Gastrocnemius medialis (tissue), 4 donors: ENCODE data around the gene PATZ1. TPM values are rescaled to one million over a fixed set of nuclear protein-coding genes. Genes with fewer than 3 reads are reported as not detected.
"Not testable (repeated sequence)": the region's sequence is repeated elsewhere in the genome, so short reads cannot be mapped to it uniquely, and the experiment has no call there.

Experiments used
- ATAC-seq, 2 donors: fragments of 150-250 bp; one replicate each; pipeline ENCODE4 v1.9.1; 2016
- DNase-seq, 2 donors: peaks; one replicate each; pipeline ENCODE4 v3.0.0-alpha.2; 2019
- H3K27ac ChIP-seq, 4 donors: fragments of 200-600 bp; sonication (generic); 1 replicate in 1 of 4; 2 replicates in 3 of 4; pipeline ENCODE4 v1.5.1; 2016 to 2018; ENCODE audit warnings: mild to moderate bottlenecking in 2 of 4, moderate library complexity in 1 of 4
- H3K27me3 ChIP-seq, 3 donors: fragments of 200-600 bp; sonication (generic) in 2 of 3; 1 replicate in 1 of 3; 2 replicates in 2 of 3; pipeline versions ENCODE4 v1.5.1 to v1.6.0; 2016 to 2019; ENCODE audit warnings: mild to moderate bottlenecking in 1 of 3, moderate library complexity in 1 of 3
- H3K36me3 ChIP-seq, 2 donors: fragments of 200-600 bp; sonication (generic) in 1 of 2; one replicate each; pipeline ENCODE4 v1.5.1; 2017 to 2018
- H3K4me1 ChIP-seq, 2 donors: fragments of 200-600 bp; sonication (generic) in 1 of 2; one replicate each; pipeline ENCODE4 v1.5.1; 2016 to 2017; ENCODE audit warnings: mild to moderate bottlenecking in 2 of 2
- H3K4me3 ChIP-seq, 4 donors: fragments of 200-600 bp; sonication (generic) in 3 of 4; 1 replicate in 1 of 4; 2 replicates in 3 of 4; pipeline ENCODE4 v1.5.1; 2016 to 2019; ENCODE audit warnings: mild to moderate bottlenecking in 2 of 4
- H3K9me3 ChIP-seq, 3 donors: fragments of 200-600 bp; sonication (generic) in 2 of 3; 1 replicate in 1 of 3; 2 replicates in 2 of 3; pipeline ENCODE4 v1.5.1; 2016 to 2019
- POLR2A ChIP-seq, 2 donors: fragments of 450-650 bp; IDR thresholded peaks; one replicate each; pipeline ENCODE4 v1.6.1; 2017; ENCODE audit warnings: antibody characterized with exemption in 2 of 2, mild to moderate bottlenecking in 2 of 2, moderate library complexity in 2 of 2
- in situ Hi-C, 4 donors: fragments of 200-750 bp; cut with MboI; loops; one replicate each; pipeline versions ENCODE4 v1.15.0 to v1.8.0; 2017; ENCODE audit warnings: low sequenced_read_pairs in 4 of 4
- intact Hi-C: fragments of 100-400 bp; cut with DNase I; formaldehyde crosslinking; loops from one replicate; pipeline ENCODE4 v1.15.1; 2023; ENCODE audit warnings: low total_unique reads
- total RNA-seq, 4 donors: library from RNA; depleted of rRNA; stranded (reverse); fragments of >200 nt; gene quantifications; one replicate each; pipeline versions ENCODE4 v1.1.0 to v1.2.3, GENCODE V29; 2016
- TF ChIP-seq, protein P1 (sequence below), 5 experiments: fragments of 450-650 bp in 3 of 5; fragments of 200-600 bp in 2 of 5; sonication (generic) in 2 of 5; IDR thresholded peaks in 4 of 5; conservative IDR thresholded peaks in 1 of 5; 1 replicate in 4 of 5; 2 replicates in 1 of 5; pipeline ENCODE4 v1.5.1; 2016 to 2019; ENCODE audit warnings: antibody characterized with exemption in 5 of 5, mild to moderate bottlenecking in 3 of 5, moderate library complexity in 3 of 5

PATZ1 gene
- total RNA-seq, 4 donors from 2014 or later = 8.4 to 11.5 (median 9.2) TPM

DNA sequence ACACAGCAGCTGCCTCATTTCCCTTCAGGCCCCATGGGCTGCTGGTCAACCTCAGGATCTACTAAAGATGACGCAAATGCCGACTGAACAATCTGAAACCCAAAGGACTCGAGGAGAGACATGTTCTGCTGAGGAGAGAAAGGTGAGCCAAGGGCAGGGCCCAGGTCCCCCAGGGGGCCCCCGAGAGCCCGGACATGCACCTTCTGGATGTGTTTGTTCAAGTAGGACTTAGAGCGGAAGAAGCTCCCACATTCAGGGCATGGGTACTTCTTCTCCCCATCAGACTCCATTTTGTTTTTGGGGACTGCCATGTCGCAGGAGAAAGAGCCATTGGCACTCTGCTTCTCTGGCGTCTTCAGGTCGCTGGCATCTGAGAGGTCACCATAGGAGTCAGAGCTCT is 19.3 kb downstream of the PATZ1 start:
- Histone ChIP-seq H3K36me3 (peaks cover 0 to 38% of the 10 kb centered on the region in 2 donors), H3K27ac (no peak overlapping the region), H3K4me3 (no peak overlapping the region), H3K4me1 (peaks cover 9 to 19% of the 10 kb centered on the region in 2 donors), H3K27me3 (no peaks in the 10 kb centered on the region), H3K9me3 (no peaks in the 10 kb centered on the region)
- in situ Hi-C loops (loop anchor here in 1 of 4 donors (25.0 kb wide), 1 partner anchor 310 kb away; no protein-coding TSS in a partner anchor), intact Hi-C loops (no loop called here)
- DNase-seq (no peak), ATAC-seq (no peak)
- TF ChIP-seq, protein P1, sequence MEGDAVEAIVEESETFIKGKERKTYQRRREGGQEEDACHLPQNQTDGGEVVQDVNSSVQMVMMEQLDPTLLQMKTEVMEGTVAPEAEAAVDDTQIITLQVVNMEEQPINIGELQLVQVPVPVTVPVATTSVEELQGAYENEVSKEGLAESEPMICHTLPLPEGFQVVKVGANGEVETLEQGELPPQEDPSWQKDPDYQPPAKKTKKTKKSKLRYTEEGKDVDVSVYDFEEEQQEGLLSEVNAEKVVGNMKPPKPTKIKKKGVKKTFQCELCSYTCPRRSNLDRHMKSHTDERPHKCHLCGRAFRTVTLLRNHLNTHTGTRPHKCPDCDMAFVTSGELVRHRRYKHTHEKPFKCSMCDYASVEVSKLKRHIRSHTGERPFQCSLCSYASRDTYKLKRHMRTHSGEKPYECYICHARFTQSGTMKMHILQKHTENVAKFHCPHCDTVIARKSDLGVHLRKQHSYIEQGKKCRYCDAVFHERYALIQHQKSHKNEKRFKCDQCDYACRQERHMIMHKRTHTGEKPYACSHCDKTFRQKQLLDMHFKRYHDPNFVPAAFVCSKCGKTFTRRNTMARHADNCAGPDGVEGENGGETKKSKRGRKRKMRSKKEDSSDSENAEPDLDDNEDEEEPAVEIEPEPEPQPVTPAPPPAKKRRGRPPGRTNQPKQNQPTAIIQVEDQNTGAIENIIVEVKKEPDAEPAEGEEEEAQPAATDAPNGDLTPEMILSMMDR (IDR thresholded peaks at IDR 0.05 in 4 of 5, conservative IDR thresholded peaks at IDR 0.05 in 1 of 5) = no peak
- no peak for TF ChIP-seq POLR2A (IDR thresholded peaks at IDR 0.05)

DNA sequence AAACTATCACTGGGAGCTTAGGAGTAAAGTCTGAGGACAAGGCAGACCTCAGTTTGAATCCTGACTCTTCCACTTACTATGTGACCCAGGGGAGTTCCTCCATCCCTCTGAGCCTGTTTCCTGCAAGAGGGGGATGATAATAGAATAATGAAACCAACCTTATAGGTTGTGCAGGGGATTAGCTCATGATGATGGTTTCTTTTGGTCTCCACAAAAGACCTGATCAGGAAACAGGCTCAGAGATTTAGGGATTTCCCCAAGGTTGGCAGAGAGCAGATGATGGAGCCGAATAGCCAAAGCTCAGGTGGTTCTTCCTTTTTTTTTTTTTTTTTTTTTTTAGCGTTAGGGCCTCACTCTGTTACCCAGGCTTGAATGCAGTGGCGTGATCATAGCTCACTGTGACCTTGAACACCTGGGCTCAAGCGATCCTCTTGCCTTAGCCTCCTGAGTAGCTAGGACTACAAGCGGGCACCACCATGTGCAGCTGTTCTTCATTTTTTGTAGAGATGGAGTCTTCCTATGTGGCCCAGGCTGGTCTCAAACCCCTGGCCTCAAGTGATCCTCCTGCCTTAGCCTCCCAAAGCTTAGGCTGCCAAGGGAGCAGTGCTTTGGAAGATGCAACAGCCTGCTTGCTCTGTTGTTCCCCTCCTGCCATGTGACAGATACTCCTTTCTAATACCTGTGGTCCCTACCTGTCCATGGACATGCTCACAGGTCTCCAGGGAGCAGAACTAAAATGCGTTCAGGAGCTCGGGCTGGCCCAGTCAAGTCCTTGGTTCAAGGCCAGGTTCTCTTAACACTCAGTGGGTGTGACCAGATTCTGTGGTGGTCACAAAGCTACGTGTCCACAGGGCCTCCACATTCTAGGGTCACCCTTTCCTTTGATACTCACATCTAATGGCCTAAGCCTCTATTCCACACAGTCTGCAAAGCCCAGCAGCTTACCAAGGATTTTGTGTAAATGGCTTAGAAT is 22.3 kb downstream of the PATZ1 start:
- no peaks in the 10 kb centered on the region for H3K27me3 ChIP-seq
- TF ChIP-seq, protein P1 (IDR thresholded peaks at IDR 0.05 in 4 of 5, conservative IDR thresholded peaks at IDR 0.05 in 1 of 5) = no peak
- no peak for TF ChIP-seq POLR2A (IDR thresholded peaks at IDR 0.05)
- in situ Hi-C loops (no loop called here), intact Hi-C loops (no loop called here)
- H3K4me1 ChIP-seq = no peaks in the 10 kb centered on the region
- H3K36me3 ChIP-seq = peaks cover 0 to 33% of the 10 kb centered on the region in 2 donors
- H3K9me3 ChIP-seq = no peaks in the 10 kb centered on the region
- H3K4me3 ChIP-seq = no peak overlapping the region
- DNase-seq = no peak
- no peak overlapping the region for H3K27ac ChIP-seq
- no peak for ATAC-seq

DNA sequence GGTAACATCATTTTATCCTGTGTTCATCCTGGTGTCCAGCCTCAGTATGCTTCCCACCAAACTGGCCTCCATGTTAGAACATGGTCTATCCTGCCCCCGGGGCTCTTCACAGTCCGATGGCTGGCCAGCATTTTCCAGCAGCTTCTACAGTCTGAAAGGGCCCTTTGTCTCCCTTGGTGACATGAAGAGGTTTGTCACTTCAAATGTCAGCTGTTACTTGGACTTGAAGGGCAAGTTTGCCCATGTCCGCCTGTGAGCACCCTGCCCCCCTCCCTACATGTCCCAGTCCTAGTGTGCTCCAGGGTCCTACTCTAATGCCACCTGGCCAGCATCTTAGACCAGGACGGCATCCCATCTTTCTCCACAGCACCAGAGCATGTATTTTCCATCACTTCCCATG is 24.7 kb downstream of the PATZ1 start:
- Histone ChIP-seq H3K9me3 (no peaks in the 10 kb centered on the region), H3K27ac (no peak overlapping the region), H3K36me3 (peaks cover 0 to 13% of the 10 kb centered on the region in 2 donors), H3K4me3 (no peak overlapping the region), H3K4me1 (no peaks in the 10 kb centered on the region), H3K27me3 (no peaks in the 10 kb centered on the region)
- in situ Hi-C loops (no loop called here), intact Hi-C loops (no loop called here)
- DNase-seq = no peak
- no peak for ATAC-seq
- TF ChIP-seq POLR2A (IDR thresholded peaks at IDR 0.05) = no peak
- TF ChIP-seq, protein P1 (IDR thresholded peaks at IDR 0.05 in 4 of 5, conservative IDR thresholded peaks at IDR 0.05 in 1 of 5) = no peak

DNA sequence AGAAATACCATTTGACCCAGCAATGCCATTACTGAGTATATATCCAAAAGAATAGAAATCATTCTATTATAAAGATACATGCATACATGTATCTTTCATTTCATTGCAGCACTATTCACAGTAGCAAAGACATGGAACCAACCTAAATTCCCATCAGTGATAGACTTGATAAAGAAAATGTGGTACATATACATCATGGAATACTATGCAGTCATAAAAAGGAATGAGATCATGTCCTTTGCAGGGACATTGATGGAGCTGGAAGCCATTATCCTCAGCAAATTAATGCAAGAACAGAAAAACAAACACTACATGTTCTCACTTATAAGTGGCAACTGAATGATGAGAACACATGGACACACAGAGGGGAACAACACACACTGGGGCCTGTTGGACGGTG is 31.9 kb downstream of the PATZ1 start:
- intact Hi-C loops = not testable (repeated sequence)

DNA sequence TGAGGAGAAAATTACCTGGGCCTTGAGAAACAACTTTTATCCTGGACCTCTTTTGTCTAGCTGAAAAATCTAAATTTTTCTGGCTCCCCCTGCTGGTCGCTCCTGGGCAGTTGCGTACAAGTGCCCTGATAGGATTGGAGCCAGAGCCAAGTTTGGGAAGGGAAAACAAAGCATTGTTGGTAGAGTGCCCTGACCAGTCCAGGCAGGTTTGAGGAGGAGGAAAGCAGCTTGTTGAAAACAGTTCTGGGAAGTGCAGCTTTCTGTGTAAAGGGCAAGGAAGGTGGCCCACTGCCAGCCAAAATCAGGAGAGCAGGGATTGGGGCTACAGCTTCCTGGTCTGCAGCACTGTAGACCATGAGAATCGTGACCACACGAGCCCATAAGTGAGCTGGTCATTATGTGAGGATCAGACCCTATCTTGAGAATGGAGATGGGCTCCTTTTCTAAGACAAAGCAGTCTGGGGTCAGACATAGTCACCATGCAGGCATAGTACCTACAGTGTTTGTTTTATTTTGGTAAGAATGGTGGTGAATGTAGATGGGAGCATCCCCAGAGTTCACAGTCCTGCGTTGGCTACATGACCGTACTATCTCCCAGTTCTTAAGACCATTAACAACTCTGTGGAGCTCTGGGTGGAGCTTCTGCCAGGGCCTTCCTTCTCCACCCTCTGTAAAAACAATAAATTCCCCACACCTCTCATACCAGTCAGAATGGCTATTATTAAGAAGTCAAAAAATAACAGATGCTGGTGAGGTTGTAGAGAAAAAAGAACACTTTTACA is 32.6 kb downstream of the PATZ1 start:
- no peaks in the 10 kb centered on the region for H3K27me3 ChIP-seq
- H3K9me3 ChIP-seq = no peaks in the 10 kb centered on the region
- intact Hi-C loops (loop anchor here (2.0 kb wide), 1 partner anchor 19 kb away; no protein-coding TSS in a partner anchor), in situ Hi-C loops (no loop called here)
- TF ChIP-seq, protein P1 (IDR thresholded peaks at IDR 0.05 in 4 of 5, conservative IDR thresholded peaks at IDR 0.05 in 1 of 5) = peak; percentile 46 to 89 (median 78)
- TF ChIP-seq POLR2A (IDR thresholded peaks at IDR 0.05) = no peak
- no peak overlapping the region for H3K4me3 ChIP-seq
- H3K27ac ChIP-seq = no peak overlapping the region
- DNase-seq = peak in 1 of 2 donors; percentile 53
- H3K36me3 ChIP-seq = no peaks in the 10 kb centered on the region
- ATAC-seq = peak; percentile 78 to 83
- peaks cover 0 to 8% of the 10 kb centered on the region in 2 donors for H3K4me1 ChIP-seq

More for the DNA sequence above, 31.9 kb downstream of the PATZ1 start:
- H3K9me3 ChIP-seq, H3K27me3 ChIP-seq, H3K36me3 ChIP-seq, H3K4me3 ChIP-seq, DNase-seq, in situ Hi-C loops, ATAC-seq, H3K27ac ChIP-seq, H3K4me1 ChIP-seq: not testable (repeated sequence)
